Parathyroid adenoma (tissue), 2 donors: ENCODE measurements around the gene BFSP2.

Experiments used
- H2AFZ ChIP-seq: fragments of 300-600 bp; sonication (generic); one replicate; pipeline ENCODE4 v1.7.0; 2017; ENCODE audit warnings: antibody characterized with exemption, mild to moderate bottlenecking
- H3K27ac ChIP-seq: fragments of 300-600 bp; sonication (generic); one replicate; pipeline ENCODE4 v1.7.0; 2017
- H3K27me3 ChIP-seq: fragments of 300-600 bp; sonication (generic); one replicate; pipeline ENCODE4 v1.7.0; 2017; ENCODE audit warnings: low read length; ENCODE audit not compliant: control insufficient read depth, insufficient read depth
- H3K36me3 ChIP-seq: fragments of 300-600 bp; sonication (generic); one replicate; pipeline ENCODE4 v1.7.0; 2017; ENCODE audit warnings: low read length; ENCODE audit not compliant: control insufficient read depth, insufficient read depth
- H3K4me1 ChIP-seq: fragments of 300-600 bp; sonication (generic); one replicate; pipeline ENCODE4 v1.7.0; 2017; ENCODE audit warnings: control low read depth
- H3K4me2 ChIP-seq: fragments of 300-600 bp; sonication (generic); one replicate; pipeline ENCODE4 v1.7.0; 2017; ENCODE audit warnings: low read length
- H3K4me3 ChIP-seq: fragments of 300-600 bp; sonication (generic); one replicate; pipeline ENCODE4 v1.7.0; 2017; ENCODE audit warnings: low read depth, low read length
- H3K79me2 ChIP-seq: fragments of 300-600 bp; sonication (generic); one replicate; pipeline ENCODE4 v1.7.0; 2017; ENCODE audit warnings: control low read depth
- H3K9ac ChIP-seq: fragments of 300-600 bp; sonication (generic); one replicate; pipeline ENCODE4 v1.7.0; 2017; ENCODE audit warnings: mild to moderate bottlenecking
- H3K9me3 ChIP-seq: fragments of 300-600 bp; sonication (generic); one replicate; pipeline ENCODE4 v1.7.0; 2017; ENCODE audit warnings: low read length; ENCODE audit not compliant: control insufficient read depth
- CTCF ChIP-seq: fragments of 300-600 bp; sonication (generic); IDR thresholded peaks from one replicate; pipeline ENCODE4 v1.7.0; 2017; ENCODE audit warnings: antibody characterized with exemption, mild to moderate bottlenecking
- donor health status: primary hyperparathyroidism.

BFSP2 gene, protein sequence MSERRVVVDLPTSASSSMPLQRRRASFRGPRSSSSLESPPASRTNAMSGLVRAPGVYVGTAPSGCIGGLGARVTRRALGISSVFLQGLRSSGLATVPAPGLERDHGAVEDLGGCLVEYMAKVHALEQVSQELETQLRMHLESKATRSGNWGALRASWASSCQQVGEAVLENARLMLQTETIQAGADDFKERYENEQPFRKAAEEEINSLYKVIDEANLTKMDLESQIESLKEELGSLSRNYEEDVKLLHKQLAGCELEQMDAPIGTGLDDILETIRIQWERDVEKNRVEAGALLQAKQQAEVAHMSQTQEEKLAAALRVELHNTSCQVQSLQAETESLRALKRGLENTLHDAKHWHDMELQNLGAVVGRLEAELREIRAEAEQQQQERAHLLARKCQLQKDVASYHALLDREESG

GRCh38 chr3:133400006-133400515 is at the start of gene BFSP2:
Gene BFSP2 (plus strand): TSS chr3:133400056. CDS start chr3:133400084, 28 bp downstream.
- no peak for TF ChIP-seq CTCF
- no peaks in the 10 kb centered on the region for H3K27me3 ChIP-seq
- H3K4me1 ChIP-seq = no peaks in the 10 kb centered on the region
- H3K9me3 ChIP-seq = no peaks in the 10 kb centered on the region
- H2AFZ ChIP-seq = no peak within 1 kb of the TSS
- no peaks in the 10 kb centered on the region for H3K36me3 ChIP-seq
- H3K79me2 ChIP-seq = no peaks in the 10 kb centered on the region
- no peak within 1 kb of the TSS for H3K27ac ChIP-seq
- H3K4me2 ChIP-seq = no peak within 1 kb of the TSS
- no peak within 1 kb of the TSS for H3K4me3 ChIP-seq
- no peak within 1 kb of the TSS for H3K9ac ChIP-seq

DNA sequence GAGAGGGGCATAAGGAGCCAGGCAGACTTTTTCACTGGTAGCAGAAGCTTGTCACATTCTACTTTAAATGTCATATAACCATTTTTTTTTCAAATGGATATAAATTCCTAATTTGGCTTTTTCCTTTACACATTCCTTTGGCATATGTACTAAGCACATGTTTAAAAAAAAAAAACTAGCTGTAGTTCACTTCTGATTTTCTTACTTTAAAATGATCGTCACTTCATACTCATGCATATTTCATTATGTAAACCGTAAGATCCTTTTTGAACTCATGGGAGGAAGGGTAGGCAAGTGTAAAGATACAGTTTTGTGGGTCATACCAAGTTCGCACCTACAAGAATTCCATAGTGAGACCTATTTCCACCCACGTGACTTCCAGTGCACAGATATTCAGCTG is 45.1 kb upstream of the BFSP2 start:
- Histone ChIP-seq H3K27me3 (no peaks in the 10 kb centered on the region), H3K36me3 (no peaks in the 10 kb centered on the region), H3K4me3 (no peak overlapping the region), H3K79me2 (no peaks in the 10 kb centered on the region), H2AFZ (no peak overlapping the region), H3K9ac (no peak overlapping the region), H3K4me2 (no peak overlapping the region), H3K27ac (no peak overlapping the region), H3K9me3 (no peaks in the 10 kb centered on the region), H3K4me1 (peaks cover 2% of the 10 kb centered on the region)
- TF ChIP-seq CTCF = no peak

DNA sequence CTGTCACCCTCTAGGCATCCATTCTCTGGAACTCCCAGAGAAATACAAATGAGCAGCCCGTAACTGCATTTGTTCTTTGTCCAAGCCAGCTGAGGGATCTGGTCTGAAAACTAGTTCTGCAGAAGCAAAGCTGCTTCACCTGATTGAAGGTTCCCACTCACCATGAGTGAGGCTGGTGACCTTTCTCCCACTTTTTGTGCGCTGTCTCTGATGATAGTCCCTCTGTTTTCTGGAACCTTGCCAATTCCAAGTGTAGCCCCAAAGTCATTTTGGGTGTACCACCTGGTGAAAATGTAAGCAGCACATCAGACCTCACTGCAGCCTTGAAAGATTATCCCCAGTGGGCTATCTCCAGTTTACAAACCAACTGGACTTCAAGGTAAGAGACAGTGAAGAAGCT is 39.4 kb upstream of the BFSP2 start:
- Histone ChIP-seq H3K9ac (no peak overlapping the region), H3K4me3 (no peak overlapping the region), H3K79me2 (no peaks in the 10 kb centered on the region), H3K4me2 (no peak overlapping the region), H3K27me3 (no peaks in the 10 kb centered on the region), H2AFZ (no peak overlapping the region), H3K27ac (no peak overlapping the region), H3K9me3 (no peaks in the 10 kb centered on the region), H3K36me3 (no peaks in the 10 kb centered on the region), H3K4me1 (no peaks in the 10 kb centered on the region)
- TF ChIP-seq CTCF = no peak

DNA sequence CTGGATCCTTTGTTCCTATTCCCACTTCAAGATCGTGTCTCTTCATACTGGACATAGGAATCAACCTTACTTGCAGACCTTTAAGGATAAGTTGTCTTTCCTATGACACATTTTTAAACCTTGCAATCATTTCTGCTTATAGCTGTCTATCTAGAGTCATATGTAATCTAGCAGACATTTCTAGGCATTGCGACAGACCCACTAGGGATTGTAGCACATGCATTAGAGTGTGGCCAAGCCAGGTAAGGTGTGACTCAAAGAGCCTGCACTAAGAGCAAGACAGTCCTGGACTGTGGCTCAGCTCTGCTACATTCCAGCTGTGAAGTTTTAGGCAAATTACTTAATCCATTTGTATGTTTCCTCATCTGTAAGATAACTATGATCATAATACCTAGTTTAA is 38.8 kb upstream of the BFSP2 start:
- no peak overlapping the region for H3K4me3 ChIP-seq
- no peaks in the 10 kb centered on the region for H3K27me3 ChIP-seq
- no peak overlapping the region for H3K27ac ChIP-seq
- no peak overlapping the region for H3K4me2 ChIP-seq
- H3K9ac ChIP-seq = no peak overlapping the region
- no peaks in the 10 kb centered on the region for H3K36me3 ChIP-seq
- no peaks in the 10 kb centered on the region for H3K4me1 ChIP-seq
- no peak for TF ChIP-seq CTCF
- no peak overlapping the region for H2AFZ ChIP-seq
- H3K9me3 ChIP-seq = no peaks in the 10 kb centered on the region
- no peaks in the 10 kb centered on the region for H3K79me2 ChIP-seq

DNA sequence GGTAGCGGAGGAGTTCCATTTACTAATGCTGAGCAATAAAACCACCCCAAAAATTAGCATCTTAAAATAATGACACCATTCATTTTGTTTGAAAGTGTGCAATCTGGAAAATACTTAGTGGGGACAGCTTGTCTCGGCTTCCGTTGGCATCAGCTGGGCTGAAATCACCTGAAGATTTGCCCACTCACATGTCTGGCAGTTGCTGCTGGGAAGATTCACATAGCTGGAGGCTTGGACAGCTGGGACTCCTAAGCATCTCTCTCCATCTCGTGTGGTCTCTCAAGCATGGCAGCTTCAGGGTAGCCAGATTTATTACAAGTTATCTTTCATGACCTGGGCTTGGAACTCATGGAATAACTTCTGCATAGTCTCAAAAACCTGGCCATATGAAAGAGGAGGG is 38.4 kb upstream of the BFSP2 start:
- no peak overlapping the region for H3K4me3 ChIP-seq
- no peak overlapping the region for H3K27ac ChIP-seq

More for the DNA sequence above, 38.4 kb upstream of the BFSP2 start:
- no peak overlapping the region for H3K4me2 ChIP-seq
- no peak overlapping the region for H3K9ac ChIP-seq
- no peak overlapping the region for H2AFZ ChIP-seq
- no peaks in the 10 kb centered on the region for H3K36me3 ChIP-seq
- TF ChIP-seq CTCF = no peak
- no peaks in the 10 kb centered on the region for H3K4me1 ChIP-seq
- no peaks in the 10 kb centered on the region for H3K9me3 ChIP-seq
- H3K27me3 ChIP-seq = no peaks in the 10 kb centered on the region
- no peaks in the 10 kb centered on the region for H3K79me2 ChIP-seq
